ENCODE measurements around the gene PERCC1.

GRCh38 chr16:1475552-1476114 lies 44.8 kb downstream of the PERCC1 start:
- no peak for TF ChIP-seq CTCF (IDR thresholded peaks at IDR 0.05)
- no peak for TF ChIP-seq POLR2A (IDR thresholded peaks at IDR 0.05)

Measured in testis (tissue), 2 donors.